Measurements from ENCODE around the gene CP.
"Not testable (repeated sequence)": the region's sequence is repeated elsewhere in the genome, so short reads cannot be mapped to it uniquely, and the experiment has no call there.

The CP gene

GRCh38 chr3:149221783-149222517, at the start of gene CP:
TSS of gene CP (minus strand) at chr3:149221829. CDS start at chr3:149221792, 37 bp downstream.
- DNase-seq (ENCODE audit: low spot score): no peak

GRCh38 chr3:149270180-149270579, 48.6 kb upstream of the CP start:
- DNase-seq (ENCODE audit: low spot score): no peak

GRCh38 chr3:149269687-149270086, 48.1 kb upstream of the CP start:
- DNase-seq (ENCODE audit: low spot score): no peak

GRCh38 chr3:149267565-149267964, 45.9 kb upstream of the CP start:
- no peak for DNase-seq (ENCODE audit: low spot score)

- DNase-seq (ENCODE audit: low spot score): no peak
Measured at GRCh38 chr3:149266736-149267135, 45.1 kb upstream of the CP start.

- DNase-seq (ENCODE audit: low spot score): no peak
Measured at GRCh38 chr3:149263856-149264255, 42.2 kb upstream of the CP start.

- no peak for DNase-seq (ENCODE audit: low spot score)
Measured at GRCh38 chr3:149258714-149259113, 37.1 kb upstream of the CP start.

GRCh38 chr3:149258298-149258697, 36.7 kb upstream of the CP start:
- DNase-seq (ENCODE audit: low spot score): peak; percentile 40

GRCh38 chr3:149252272-149252671, 30.6 kb upstream of the CP start:
- DNase-seq (ENCODE audit: low spot score): no peak

GRCh38 chr3:149251186-149251585, 29.6 kb upstream of the CP start:
- DNase-seq (ENCODE audit: low spot score): no peak

- no peak for DNase-seq (ENCODE audit: low spot score)
Measured at GRCh38 chr3:149247929-149248691, 26.5 kb upstream of the CP start.

GRCh38 chr3:149247008-149247710, 25.5 kb upstream of the CP start:
- DNase-seq (ENCODE audit: low spot score): no peak

- DNase-seq (ENCODE audit: low spot score): peak; percentile 55
Measured at GRCh38 chr3:149245738-149246451, 24.3 kb upstream of the CP start.

- DNase-seq (ENCODE audit: low spot score): no peak
Measured at GRCh38 chr3:149243540-149243939, 21.9 kb upstream of the CP start.

- no peak for DNase-seq (ENCODE audit: low spot score)
Measured at GRCh38 chr3:149239357-149239936, 17.8 kb upstream of the CP start.

GRCh38 chr3:149238268-149238667, 16.6 kb upstream of the CP start:
- DNase-seq (ENCODE audit: low spot score): not testable (repeated sequence)

GRCh38 chr3:149235599-149236424, 14.2 kb upstream of the CP start:
- DNase-seq (ENCODE audit: low spot score): no peak

GRCh38 chr3:149234671-149235245, 13.1 kb upstream of the CP start:
- DNase-seq (ENCODE audit: low spot score): no peak

GRCh38 chr3:149233323-149233722, 11.7 kb upstream of the CP start:
- no peak for DNase-seq (ENCODE audit: low spot score)

GRCh38 chr3:149231871-149232270, 10.2 kb upstream of the CP start:
- DNase-seq (ENCODE audit: low spot score): no peak

Measured in Ammon's horn (tissue), 1 donor.